Suprapubic skin (tissue), 3 donors: ENCODE data around the gene SNX27.

Experiments used
- CTCF ChIP-seq, 2 donors: fragments of 200-600 bp in 1 of 2; fragments of 450-650 bp in 1 of 2; sonication (generic) in 1 of 2; IDR thresholded peaks; one replicate each; pipeline ENCODE4 v1.5.1; 2016 to 2019; ENCODE audit warnings: antibody characterized with exemption in 2 of 2, mild to moderate bottlenecking in 1 of 2, moderate library complexity in 1 of 2
- POLR2A ChIP-seq, 2 donors: fragments of 450-650 bp; IDR thresholded peaks; one replicate each; pipeline ENCODE4 v1.6.1; 2017; ENCODE audit warnings: antibody characterized with exemption in 2 of 2, mild to moderate bottlenecking in 2 of 2, moderate library complexity in 2 of 2

GRCh38 chr1:151714820-151715725, 103.2 kb downstream of the SNX27 start:
- no peak for TF ChIP-seq POLR2A (IDR thresholded peaks at IDR 0.05)
- no peak for TF ChIP-seq CTCF (IDR thresholded peaks at IDR 0.05)
